ENCODE data around the gene MIS12. TPM values are rescaled to one million over a fixed set of nuclear protein-coding genes. Genes with fewer than 3 reads are reported as not detected.

The MIS12 gene
- total and polyA plus RNA-seq, 2 donors (not counting 1 experiment from before 2014, with no cell fraction given): 20.9 to 41.1 TPM

GRCh38 chr17:5502552-5502951, 16.2 kb downstream of the MIS12 start:
- Histone ChIP-seq H3K79me2 (ENCODE audit: control insufficient read depth, insufficient read depth, low read length) (no peaks in the 10 kb centered on the region), H3K9ac (ENCODE audit: low read length) (no peak overlapping the region), H2AFZ (ENCODE audit: insufficient read depth, low read depth, low read length, poor library complexity, severe bottlenecking) (no peak overlapping the region), H3K36me3 (replicated peaks in 1 of 2; ENCODE audit: control extremely low read depth in 1 of 2, control insufficient read depth in 1 of 2, extremely low read depth in 1 of 2, insufficient read depth in 2 of 2, low read length in 1 of 2) (peaks cover 0 to 13% of the 10 kb centered on the region in 2 experiments), H3K4me3 (ENCODE audit: control extremely low read depth in 1 of 5, extremely low read depth in 1 of 5, insufficient read depth in 1 of 5, low read depth in 2 of 5, low read length in 4 of 5) (no peak overlapping the region), H4K20me1 (ENCODE audit: control insufficient read depth, insufficient read depth, low read length, poor library complexity, severe bottlenecking) (no peaks in the 10 kb centered on the region), H3K27ac (ENCODE audit: low read length in 2 of 2) (no peak overlapping the region), H3K27me3 (replicated peaks in 1 of 4; ENCODE audit: control extremely low read depth in 1 of 4, control insufficient read depth in 3 of 4, insufficient read depth in 4 of 4, low read length in 3 of 4) (peaks cover 0 to 6% (median 2%) of the 10 kb centered on the region in 4 experiments), H3K4me2 (replicated peaks; ENCODE audit: low read depth, low read length, poor library complexity, severe bottlenecking) (no peak overlapping the region), H3K4me1 (ENCODE audit: control insufficient read depth in 2 of 2, insufficient read depth in 2 of 2, low read length in 2 of 2) (peaks cover 10 to 22% of the 10 kb centered on the region in 2 donors), H3K9me3 (ENCODE audit: control extremely low read depth in 1 of 3, control insufficient read depth in 2 of 3, insufficient read depth in 1 of 3, low read length in 2 of 3) (no peaks in the 10 kb centered on the region)
- TF ChIP-seq, protein P1, sequence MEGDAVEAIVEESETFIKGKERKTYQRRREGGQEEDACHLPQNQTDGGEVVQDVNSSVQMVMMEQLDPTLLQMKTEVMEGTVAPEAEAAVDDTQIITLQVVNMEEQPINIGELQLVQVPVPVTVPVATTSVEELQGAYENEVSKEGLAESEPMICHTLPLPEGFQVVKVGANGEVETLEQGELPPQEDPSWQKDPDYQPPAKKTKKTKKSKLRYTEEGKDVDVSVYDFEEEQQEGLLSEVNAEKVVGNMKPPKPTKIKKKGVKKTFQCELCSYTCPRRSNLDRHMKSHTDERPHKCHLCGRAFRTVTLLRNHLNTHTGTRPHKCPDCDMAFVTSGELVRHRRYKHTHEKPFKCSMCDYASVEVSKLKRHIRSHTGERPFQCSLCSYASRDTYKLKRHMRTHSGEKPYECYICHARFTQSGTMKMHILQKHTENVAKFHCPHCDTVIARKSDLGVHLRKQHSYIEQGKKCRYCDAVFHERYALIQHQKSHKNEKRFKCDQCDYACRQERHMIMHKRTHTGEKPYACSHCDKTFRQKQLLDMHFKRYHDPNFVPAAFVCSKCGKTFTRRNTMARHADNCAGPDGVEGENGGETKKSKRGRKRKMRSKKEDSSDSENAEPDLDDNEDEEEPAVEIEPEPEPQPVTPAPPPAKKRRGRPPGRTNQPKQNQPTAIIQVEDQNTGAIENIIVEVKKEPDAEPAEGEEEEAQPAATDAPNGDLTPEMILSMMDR (IDR thresholded peaks at IDR 0.05): no peak
- TF ChIP-seq EZH2 (IDR thresholded peaks at IDR 0.05; ENCODE audit: borderline replicate concordance, insufficient read depth, low read depth, low read length, poor library complexity, severe bottlenecking): no peak
- intact Hi-C loops (cut with micrococcal nuclease): no loop called here
- Mint-ChIP-seq H3K9me3 (ENCODE audit: insufficient read depth) (no peaks in the 10 kb centered on the region), H3K4me1 (peaks cover 25% of the 10 kb centered on the region), H3K4me3 (peak overlapping the region; percentile 13), H3K27me3 (no peaks in the 10 kb centered on the region), H3K27ac (no peak overlapping the region)
- ChIA-PET POLR2A (interaction anchor here (0.7 kb wide), 1 partner anchor 1362 kb away, joined by 6 read pairs; no protein-coding TSS in a partner anchor), CTCF (no interaction called here)
- DNase-seq: no peak
- 100% methylated on average over 4 of the region's 4 CpGs for WGBS (ENCODE audit: insufficient coverage)
- ATAC-seq (ENCODE audit: low read depth): no peak

DNA sequence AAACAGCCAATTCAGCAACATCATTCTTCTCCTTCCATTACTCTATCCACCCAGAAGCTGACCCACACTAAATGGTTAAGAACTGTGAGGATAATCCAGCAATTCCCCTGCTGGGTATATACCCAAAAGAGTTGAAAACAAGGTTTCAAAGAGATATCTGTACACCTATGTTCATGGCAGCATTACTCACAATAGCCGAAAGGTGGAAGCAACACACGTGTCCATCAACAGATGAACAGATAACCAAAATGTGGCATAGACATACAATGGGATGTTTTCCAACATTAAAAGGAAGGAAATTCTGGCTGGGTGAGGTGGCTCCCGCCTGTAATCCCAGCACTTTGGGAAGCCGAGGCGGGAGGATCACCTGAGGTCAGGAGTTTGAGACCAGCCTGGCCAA, 19.9 kb downstream of the MIS12 start:
- Histone ChIP-seq H3K4me3 (ENCODE audit: control extremely low read depth in 1 of 5, extremely low read depth in 1 of 5, insufficient read depth in 1 of 5, low read depth in 2 of 5, low read length in 4 of 5) (no peak overlapping the region), H3K4me1 (ENCODE audit: control insufficient read depth in 2 of 2, insufficient read depth in 2 of 2, low read length in 2 of 2) (no peaks in the 10 kb centered on the region), H3K36me3 (replicated peaks in 1 of 2; ENCODE audit: control extremely low read depth in 1 of 2, control insufficient read depth in 1 of 2, extremely low read depth in 1 of 2, insufficient read depth in 2 of 2, low read length in 1 of 2) (peaks cover 2 to 26% of the 10 kb centered on the region in 2 experiments), H3K9ac (ENCODE audit: low read length) (no peak overlapping the region), H4K20me1 (ENCODE audit: control insufficient read depth, insufficient read depth, low read length, poor library complexity, severe bottlenecking) (no peaks in the 10 kb centered on the region), H2AFZ (ENCODE audit: insufficient read depth, low read depth, low read length, poor library complexity, severe bottlenecking) (no peak overlapping the region), H3K9me3 (ENCODE audit: control extremely low read depth in 1 of 3, control insufficient read depth in 2 of 3, insufficient read depth in 1 of 3, low read length in 2 of 3) (peaks cover 0 to 1% (median 0%) of the 10 kb centered on the region in 3 donors), H3K4me2 (replicated peaks; ENCODE audit: low read depth, low read length, poor library complexity, severe bottlenecking) (no peak overlapping the region), H3K27ac (ENCODE audit: low read length in 2 of 2) (no peak overlapping the region), H3K79me2 (ENCODE audit: control insufficient read depth, insufficient read depth, low read length) (no peaks in the 10 kb centered on the region), H3K27me3 (replicated peaks in 1 of 4; ENCODE audit: control extremely low read depth in 1 of 4, control insufficient read depth in 3 of 4, insufficient read depth in 4 of 4, low read length in 3 of 4) (no peaks in the 10 kb centered on the region)
- H3K27me3 Mint-ChIP-seq: no peaks in the 10 kb centered on the region
- H3K4me3 Mint-ChIP-seq: no peak overlapping the region
- TF ChIP-seq, protein P1 (IDR thresholded peaks at IDR 0.05): no peak
- WGBS (ENCODE audit: insufficient coverage): 100% methylated on average over 2 of the region's 5 CpGs
- ChIA-PET POLR2A (no interaction called here), CTCF (interaction anchor here (0.7 kb wide), 2 partner anchors 152 to 568 kb away, joined by 3 to 4 read pairs; no protein-coding TSS in a partner anchor)
- DNase-seq (no peak), ATAC-seq (ENCODE audit: low read depth) (no peak)
- H3K4me1 Mint-ChIP-seq: peaks cover 4% of the 10 kb centered on the region
- no peak overlapping the region for H3K27ac Mint-ChIP-seq
- intact Hi-C loops (cut with micrococcal nuclease): no loop called here
- H3K9me3 Mint-ChIP-seq (ENCODE audit: insufficient read depth): no peaks in the 10 kb centered on the region

All from B cell (primary cell).